ES-I3 (cell line): ENCODE measurements around the gene CNKSR2.

Source experiments
- H3K36me3 ChIP-seq: 2 replicates; pipeline ENCODE4 v1.6.1; 2013; ENCODE audit warnings: mild to moderate bottlenecking, low read length, control low read depth, moderate library complexity; ENCODE audit not compliant: insufficient read depth
- H3K4me1 ChIP-seq: 2 replicates; pipeline ENCODE4 v1.6.1; 2013; ENCODE audit warnings: mild to moderate bottlenecking, control low read depth, low read length; ENCODE audit not compliant: insufficient read depth
- H3K9ac ChIP-seq: 2 replicates; pipeline ENCODE4 v1.6.1; 2013; ENCODE audit warnings: low read depth, mild to moderate bottlenecking, low read length, moderate library complexity
- H3K9me3 ChIP-seq: 2 replicates; pipeline ENCODE4 v1.6.1; 2013; ENCODE audit warnings: mild to moderate bottlenecking, low read length, moderate library complexity; ENCODE audit not compliant: control insufficient read depth, insufficient read depth

The CNKSR2 gene

DNA sequence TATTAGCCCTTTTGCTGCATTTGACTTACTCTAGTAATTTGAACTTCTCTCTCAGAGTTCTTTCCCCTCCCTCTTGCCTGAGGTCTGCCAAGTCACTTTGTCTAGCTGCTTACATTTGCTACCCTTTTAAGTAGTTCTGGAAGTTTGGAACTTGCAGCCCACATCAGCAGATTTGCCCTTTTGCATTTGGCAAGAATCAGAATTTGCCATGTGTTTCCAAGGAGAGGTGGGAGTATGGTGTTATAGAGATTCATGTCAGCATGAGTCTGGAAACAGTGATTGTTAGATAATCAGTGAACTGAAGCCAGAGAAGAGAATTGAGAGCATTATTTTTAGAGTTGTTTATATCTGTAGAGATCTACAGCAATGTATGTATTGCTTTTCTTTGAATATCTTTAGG, 231.8 kb downstream of the CNKSR2 start:
- no peaks in the 10 kb centered on the region for H3K4me1 ChIP-seq
- no peaks in the 10 kb centered on the region for H3K9me3 ChIP-seq
- H3K36me3 ChIP-seq = no peaks in the 10 kb centered on the region
- H3K9ac ChIP-seq = no peak overlapping the region

DNA sequence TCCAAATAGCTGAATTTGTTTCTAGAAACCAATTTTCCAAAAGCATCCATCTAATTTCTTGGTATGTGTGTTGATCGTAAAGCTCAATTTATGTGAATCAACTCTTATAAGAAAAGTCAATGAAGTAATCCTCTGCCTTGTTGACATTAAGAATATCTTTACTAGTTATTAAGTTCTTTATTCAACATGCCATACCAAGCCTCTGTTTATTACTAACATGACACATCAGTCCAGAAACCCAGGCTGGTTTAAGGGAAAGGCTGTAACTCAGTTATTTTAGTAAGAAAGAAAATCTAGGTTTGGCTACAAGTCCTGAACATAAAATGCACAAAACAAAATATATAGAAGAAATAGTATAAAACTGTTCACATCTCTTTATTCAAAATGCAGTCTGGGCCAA, 235.9 kb downstream of the CNKSR2 start:
- no peaks in the 10 kb centered on the region for H3K36me3 ChIP-seq

DNA sequence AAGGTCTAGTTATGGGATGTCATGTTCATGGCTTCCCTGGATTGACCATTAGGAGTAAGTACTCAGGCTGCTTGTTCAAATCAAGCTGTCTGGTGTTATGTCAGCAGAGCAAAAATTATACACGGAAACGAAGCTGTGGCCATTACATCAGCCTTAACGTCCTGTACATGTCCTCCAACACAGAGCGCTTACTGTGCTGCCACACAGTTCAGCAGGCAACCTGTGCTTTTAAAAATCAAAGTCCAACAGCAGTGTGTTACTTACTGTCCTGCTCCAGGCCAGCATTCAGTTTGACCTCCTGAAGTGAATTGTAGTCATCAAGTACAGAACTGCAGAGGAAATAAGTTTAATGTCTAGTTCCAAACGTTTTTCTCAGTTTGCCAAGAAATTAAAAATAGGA, 237.9 kb downstream of the CNKSR2 start:
- H3K9me3 ChIP-seq = no peaks in the 10 kb centered on the region
- H3K4me1 ChIP-seq = no peaks in the 10 kb centered on the region
- no peaks in the 10 kb centered on the region for H3K36me3 ChIP-seq
- H3K9ac ChIP-seq = no peak overlapping the region

More for the DNA sequence above, 235.9 kb downstream of the CNKSR2 start:
- H3K9me3 ChIP-seq = no peaks in the 10 kb centered on the region
- no peak overlapping the region for H3K9ac ChIP-seq
- H3K4me1 ChIP-seq = no peaks in the 10 kb centered on the region

- Histone ChIP-seq H3K4me1 (peaks cover 5% of the 10 kb centered on the region; the same call in 1 of the 2 replicates), H3K36me3 (no peaks in the 10 kb centered on the region), H3K9me3 (no peaks in the 10 kb centered on the region), H3K9ac (no peak overlapping the region)
These were observed 242.2 kb downstream of the CNKSR2 start for GRCh38 chrX:21616386-21616785.

DNA sequence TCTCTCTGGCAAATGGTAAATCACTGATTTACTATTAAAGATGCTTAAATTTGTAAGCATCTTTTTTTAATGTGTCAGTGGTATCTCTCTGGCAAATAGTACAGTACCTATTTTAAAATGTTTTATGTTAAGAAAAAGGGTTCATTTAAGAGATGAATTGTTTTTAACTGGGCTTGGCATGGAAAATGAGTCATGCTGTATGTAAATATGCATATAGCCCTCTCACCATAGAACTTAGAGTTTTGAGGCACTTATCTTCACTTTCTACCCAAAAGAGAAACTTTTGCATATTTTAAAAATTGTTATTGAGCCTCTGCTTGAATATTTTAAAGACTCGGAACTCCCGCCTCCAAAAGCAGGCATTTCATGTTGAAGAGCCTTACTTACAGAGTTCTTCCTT, 246.0 kb downstream of the CNKSR2 start:
- peaks cover 5% of the 10 kb centered on the region; the same call in 1 of the 2 replicates for H3K4me1 ChIP-seq
- H3K9ac ChIP-seq = no peak overlapping the region
- H3K36me3 ChIP-seq = no peaks in the 10 kb centered on the region
- no peaks in the 10 kb centered on the region for H3K9me3 ChIP-seq

DNA sequence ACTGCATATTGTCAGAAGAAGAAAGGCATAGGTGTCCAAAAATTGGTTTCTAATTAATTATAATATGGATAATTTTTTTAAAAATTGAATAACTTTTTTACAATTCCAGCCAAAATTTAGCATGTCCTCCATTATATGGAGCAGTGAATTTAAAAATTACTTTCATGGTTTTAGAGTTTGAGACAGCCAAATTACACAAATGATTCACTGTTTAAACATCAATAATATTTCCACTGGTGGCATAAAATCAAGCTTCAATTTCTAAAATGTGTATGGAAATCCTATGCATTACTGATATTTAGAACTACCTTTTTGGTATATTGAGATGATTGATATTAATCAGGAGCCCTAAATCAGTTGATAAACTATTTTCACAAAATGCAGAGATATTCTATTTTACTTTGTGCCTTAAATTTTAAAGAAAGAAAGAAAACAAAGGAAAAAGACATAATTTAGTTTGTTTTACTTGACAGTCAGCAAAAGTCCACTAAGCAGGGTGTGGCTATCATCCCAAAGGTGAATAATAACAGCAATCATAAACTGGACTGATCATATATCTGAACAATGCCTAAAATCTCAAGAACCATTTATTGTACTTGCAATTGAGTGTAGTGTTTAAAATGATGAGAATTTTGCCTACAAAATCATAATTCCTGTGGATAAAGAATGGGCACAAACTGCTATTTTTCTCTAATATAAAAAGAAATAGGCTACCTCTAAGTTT, 249.7 kb downstream of the CNKSR2 start:
- Histone ChIP-seq H3K9ac (no peak overlapping the region), H3K4me1 (peaks cover 5% of the 10 kb centered on the region; the same call in 1 of the 2 replicates), H3K36me3 (no peaks in the 10 kb centered on the region)

GRCh38 chrX:21632027-21632426, 257.8 kb downstream of the CNKSR2 start:
- H3K36me3 ChIP-seq = no peaks in the 10 kb centered on the region

More for the DNA sequence above, 249.7 kb downstream of the CNKSR2 start:
- no peaks in the 10 kb centered on the region for H3K9me3 ChIP-seq

GRCh38 chrX:21638311-21638710, 264.1 kb downstream of the CNKSR2 start:
- no peaks in the 10 kb centered on the region for H3K9me3 ChIP-seq
- H3K9ac ChIP-seq = no peak overlapping the region
- H3K4me1 ChIP-seq = peaks cover 4% of the 10 kb centered on the region; the same call in 1 of the 2 replicates
- no peaks in the 10 kb centered on the region for H3K36me3 ChIP-seq

More at GRCh38 chrX:21632027-21632426, 257.8 kb downstream of the CNKSR2 start:
- no peaks in the 10 kb centered on the region for H3K9me3 ChIP-seq
- peaks cover 4% of the 10 kb centered on the region; the same call in 1 of the 2 replicates for H3K4me1 ChIP-seq
- no peak overlapping the region for H3K9ac ChIP-seq

- Histone ChIP-seq H3K4me1 (no peaks in the 10 kb centered on the region; the same call in 1 of the 2 replicates), H3K9me3 (no peaks in the 10 kb centered on the region), H3K9ac (no peak overlapping the region), H3K36me3 (no peaks in the 10 kb centered on the region)
These were observed 265.6 kb downstream of the CNKSR2 start for GRCh38 chrX:21639775-21640174.

- no peak overlapping the region for H3K9ac ChIP-seq
- no peaks in the 10 kb centered on the region for H3K36me3 ChIP-seq
- H3K4me1 ChIP-seq = no peaks in the 10 kb centered on the region; the same call in 1 of the 2 replicates
- H3K9me3 ChIP-seq = no peaks in the 10 kb centered on the region
These were observed 271.2 kb downstream of the CNKSR2 start for GRCh38 chrX:21645431-21645830.

DNA sequence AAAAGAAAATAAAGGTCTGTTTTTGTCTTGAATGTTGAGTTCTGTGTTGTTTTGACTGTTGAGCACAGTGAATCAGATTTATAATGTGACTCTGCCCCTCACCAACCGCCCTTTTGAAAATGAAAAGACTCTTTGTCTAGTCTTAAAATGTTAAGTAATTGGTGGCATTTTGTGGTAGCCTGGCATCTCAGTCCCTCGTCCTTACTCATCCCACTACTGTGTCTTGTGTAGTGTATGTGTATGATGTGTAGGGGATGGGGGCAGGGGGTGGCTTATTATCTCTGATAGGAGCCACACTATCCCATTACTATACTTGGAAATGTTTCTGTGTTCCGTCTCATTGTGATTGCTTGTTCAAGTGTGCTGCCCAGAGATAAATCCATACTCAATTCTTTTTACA, 271.7 kb downstream of the CNKSR2 start:
- no peaks in the 10 kb centered on the region; the same call in 1 of the 2 replicates for H3K4me1 ChIP-seq
- H3K36me3 ChIP-seq = no peaks in the 10 kb centered on the region
- no peaks in the 10 kb centered on the region for H3K9me3 ChIP-seq
- H3K9ac ChIP-seq = no peak overlapping the region

DNA sequence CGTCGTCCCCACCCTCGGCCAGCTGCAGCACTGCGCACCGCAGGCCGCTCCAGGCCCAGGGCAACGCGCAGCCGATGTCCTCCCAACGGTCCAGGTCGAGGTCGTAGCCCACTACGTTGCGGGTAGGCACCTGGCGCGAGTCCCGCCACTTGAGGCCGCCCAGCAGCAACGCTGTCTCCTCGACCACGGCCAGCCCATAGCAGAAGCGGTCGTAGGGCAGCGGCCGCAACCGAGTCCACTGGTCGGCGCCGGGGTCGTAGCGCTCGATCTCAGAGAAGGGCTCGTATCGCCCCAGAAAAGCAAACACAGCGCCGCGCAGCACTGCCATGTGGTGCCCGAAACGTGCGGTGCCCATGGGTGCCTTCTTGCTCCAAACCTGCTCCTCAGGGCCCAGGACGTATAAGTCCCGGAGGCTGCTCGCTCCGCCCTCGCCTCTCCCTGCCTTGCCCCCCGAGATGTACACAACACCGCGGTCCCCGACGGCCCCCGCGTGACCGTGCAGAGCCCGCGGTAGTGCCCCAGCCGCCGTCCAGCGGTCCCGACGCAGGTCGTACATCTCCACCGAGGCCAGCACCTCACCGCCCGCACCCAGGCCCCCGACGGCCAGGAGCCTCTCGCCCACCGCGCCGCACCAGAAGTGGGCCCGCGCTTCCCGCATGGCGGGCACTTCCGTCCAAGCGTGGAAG, 281.8 kb downstream of the CNKSR2 start:
- Histone ChIP-seq H3K9me3 (no peaks in the 10 kb centered on the region; the same call in 1 of the 2 replicates), H3K4me1 (no peaks in the 10 kb centered on the region), H3K36me3 (no peaks in the 10 kb centered on the region), H3K9ac (no peak overlapping the region)

- H3K9me3 ChIP-seq = no peaks in the 10 kb centered on the region; the same call in 1 of the 2 replicates
- no peaks in the 10 kb centered on the region for H3K4me1 ChIP-seq
- no peak overlapping the region for H3K9ac ChIP-seq
- no peaks in the 10 kb centered on the region for H3K36me3 ChIP-seq
These were observed 282.5 kb downstream of the CNKSR2 start for GRCh38 chrX:21656587-21657317.

GRCh38 chrX:21657318-21658151, 283.3 kb downstream of the CNKSR2 start:
- no peak overlapping the region for H3K9ac ChIP-seq
- H3K9me3 ChIP-seq = no peaks in the 10 kb centered on the region; the same call in 1 of the 2 replicates
- no peaks in the 10 kb centered on the region for H3K36me3 ChIP-seq
- no peaks in the 10 kb centered on the region for H3K4me1 ChIP-seq
